Left ventricle myocardium inferior (tissue), 1 donor: ENCODE results near the gene CCL25. TPM values are rescaled to one million over a fixed set of nuclear protein-coding genes. Genes with fewer than 3 reads are reported as not detected.

Experiments used
- DNase-seq: peaks from one replicate; pipeline ENCODE4 v3.0.0-alpha.2; 2020
- H3K27ac ChIP-seq: fragments of 200-600 bp; replicated peaks from 2 replicates; pipeline ENCODE4 v1.8.0; 2021
- H3K27me3 ChIP-seq: fragments of 200-600 bp; 2 replicates; pipeline ENCODE4 v1.8.0; 2021; ENCODE audit warnings: low read depth
- H3K36me3 ChIP-seq: fragments of 200-600 bp; 2 replicates; pipeline ENCODE4 v1.8.0; 2021
- H3K4me1 ChIP-seq: fragments of 200-600 bp; 2 replicates; pipeline ENCODE4 v1.8.0; 2021
- H3K4me3 ChIP-seq: fragments of 200-600 bp; 2 replicates; pipeline ENCODE4 v1.8.0; 2021; ENCODE audit warnings: mild to moderate bottlenecking, moderate library complexity
- H3K9me3 ChIP-seq: fragments of 200-600 bp; replicated peaks from 2 replicates; pipeline ENCODE4 v1.8.0; 2021
- CTCF ChIP-seq: fragments of 200-600 bp; IDR thresholded peaks from 2 replicates; pipeline ENCODE4 v1.8.0; 2021; ENCODE audit warnings: antibody characterized with exemption, mild to moderate bottlenecking, borderline replicate concordance
- intact Hi-C: fragments of 100-400 bp; cut with micrococcal nuclease; formaldehyde crosslinking; loops from one replicate; pipeline ENCODE4 v1.11.0; 2022
- total RNA-seq: library from RNA; stranded (reverse); fragmentation: NEBNext Ultra II Directional; extraction: Animal tissue kit (Norgen Biotek cat#: 25700); gene quantifications from one replicate; pipeline ENCODE4 v1.2.1, GENCODE V29; 2021
- donor health status: DM: no; HTN: yes; CAD: no; lungs with severe emphysema.

The CCL25 gene
- total RNA-seq, 1 donor from 2014 or later = not detected

DNA sequence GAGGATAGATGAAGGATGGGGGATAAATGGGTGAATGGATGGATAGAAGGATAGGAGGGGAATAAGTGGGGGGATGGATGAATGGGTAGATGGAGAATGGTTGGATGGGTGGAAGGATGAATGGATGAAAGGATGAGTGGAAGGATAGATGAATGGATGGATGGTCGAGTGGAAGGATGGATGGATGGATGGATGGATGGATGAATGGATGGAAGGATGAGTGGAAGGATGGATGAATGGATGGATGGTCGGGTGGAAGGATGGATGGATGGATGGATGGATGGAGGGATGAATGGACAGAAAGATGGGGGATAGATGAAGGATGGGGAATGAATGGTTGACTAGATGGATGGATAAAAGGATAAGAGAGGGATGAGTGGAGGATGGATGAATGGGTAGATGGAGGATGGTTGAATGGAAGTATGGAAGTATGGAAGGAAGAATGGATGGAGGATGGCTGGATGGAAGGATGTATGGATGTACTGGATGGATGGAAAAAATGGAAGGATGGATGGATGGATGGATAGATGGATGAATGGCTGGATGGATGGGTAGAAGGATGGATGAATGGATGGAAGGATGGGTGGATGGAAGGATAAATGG is 54.8 kb downstream of the CCL25 start:
- intact Hi-C loops = no loop called here
- H3K27ac ChIP-seq = no peak overlapping the region
- H3K4me1 ChIP-seq = no peaks in the 10 kb centered on the region
- no peak for TF ChIP-seq CTCF
- DNase-seq = no peak
- no peaks in the 10 kb centered on the region for H3K36me3 ChIP-seq
- peaks cover 39% of the 10 kb centered on the region for H3K27me3 ChIP-seq
- no peak overlapping the region for H3K4me3 ChIP-seq
- no peaks in the 10 kb centered on the region for H3K9me3 ChIP-seq

- intact Hi-C loops = no loop called here
- no peaks in the 10 kb centered on the region for H3K36me3 ChIP-seq
These were observed 56.2 kb downstream of the CCL25 start for GRCh38 chr19:8108560-8109445.

DNA sequence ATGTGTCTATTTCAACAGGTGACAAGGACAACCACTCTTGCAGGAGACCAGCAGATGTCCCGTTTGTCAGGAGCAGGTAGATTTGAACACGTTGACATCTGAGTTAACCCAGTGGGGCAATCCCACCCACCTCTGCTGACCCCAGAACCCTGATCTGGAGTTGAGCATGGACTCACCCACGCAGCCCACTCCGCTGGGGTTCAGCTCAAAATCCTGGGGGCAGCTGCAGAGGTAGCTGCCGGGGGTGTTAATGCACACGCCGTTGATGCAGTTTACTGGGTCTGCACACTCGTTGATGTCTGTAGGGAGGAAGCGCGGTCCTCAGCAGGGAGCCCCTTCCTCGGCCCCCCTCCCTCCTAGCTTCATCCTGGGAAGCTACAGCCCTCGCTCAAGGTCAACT is 56.9 kb downstream of the CCL25 start:
- intact Hi-C loops = no loop called here
- TF ChIP-seq CTCF = no peak
- no peak for DNase-seq
- Histone ChIP-seq H3K27me3 (peaks cover 43% of the 10 kb centered on the region), H3K4me1 (no peaks in the 10 kb centered on the region), H3K9me3 (no peaks in the 10 kb centered on the region), H3K4me3 (no peak overlapping the region), H3K36me3 (no peaks in the 10 kb centered on the region), H3K27ac (no peak overlapping the region)

More at GRCh38 chr19:8108560-8109445, 56.2 kb downstream of the CCL25 start:
- H3K4me3 ChIP-seq = no peak overlapping the region
- H3K27me3 ChIP-seq = peaks cover 37% of the 10 kb centered on the region
- no peak for TF ChIP-seq CTCF
- no peaks in the 10 kb centered on the region for H3K9me3 ChIP-seq
- H3K4me1 ChIP-seq = no peaks in the 10 kb centered on the region
- no peak for DNase-seq
- no peak overlapping the region for H3K27ac ChIP-seq

- DNase-seq = no peak
- no peaks in the 10 kb centered on the region for H3K36me3 ChIP-seq
- H3K27me3 ChIP-seq = peaks cover 45% of the 10 kb centered on the region
- H3K4me3 ChIP-seq = no peak overlapping the region
- intact Hi-C loops = no loop called here
- H3K4me1 ChIP-seq = no peaks in the 10 kb centered on the region
- no peak for TF ChIP-seq CTCF
- no peak overlapping the region for H3K27ac ChIP-seq
- H3K9me3 ChIP-seq = no peaks in the 10 kb centered on the region
These were observed 57.5 kb downstream of the CCL25 start for GRCh38 chr19:8109890-8110662.

DNA sequence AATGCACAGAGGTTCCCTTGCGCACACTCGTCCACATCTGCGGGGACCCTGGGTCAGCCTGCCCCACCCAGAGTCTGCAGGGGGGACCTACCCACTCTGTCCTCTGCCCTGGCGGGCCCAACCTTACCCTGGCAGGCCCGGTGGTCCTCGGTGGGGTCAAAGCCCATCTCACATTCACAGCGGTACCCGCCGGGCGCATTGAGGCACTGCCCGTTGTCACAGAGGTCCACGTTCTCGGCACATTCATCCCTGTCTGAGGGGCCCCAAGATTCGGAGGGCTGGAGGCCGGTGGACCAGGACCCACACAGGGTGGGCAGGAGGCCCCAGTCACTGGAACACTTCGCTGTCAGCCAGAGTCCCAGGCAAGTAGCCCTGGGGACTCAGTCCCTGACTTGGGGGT is 58.4 kb downstream of the CCL25 start:
- TF ChIP-seq CTCF = no peak
- intact Hi-C loops = no loop called here

More for the DNA sequence above, 58.4 kb downstream of the CCL25 start:
- Histone ChIP-seq H3K4me3 (no peak overlapping the region), H3K9me3 (no peaks in the 10 kb centered on the region), H3K27ac (no peak overlapping the region), H3K36me3 (no peaks in the 10 kb centered on the region), H3K4me1 (no peaks in the 10 kb centered on the region), H3K27me3 (peaks cover 45% of the 10 kb centered on the region)
- DNase-seq = no peak
